Nucleus accumbens (tissue), 56 donors: Measurements from ENCODE around the gene PPHLN1.
"Not testable (repeated sequence)": the region's sequence is repeated elsewhere in the genome, so short reads cannot be mapped to it uniquely, and the experiment has no call there.

Source experiments
- DNase-seq, 56 donors: peaks; one replicate each; lab custom pipeline; 2025; lab: John Stamatoyannopoulos, UW

Gene PPHLN1

DNA sequence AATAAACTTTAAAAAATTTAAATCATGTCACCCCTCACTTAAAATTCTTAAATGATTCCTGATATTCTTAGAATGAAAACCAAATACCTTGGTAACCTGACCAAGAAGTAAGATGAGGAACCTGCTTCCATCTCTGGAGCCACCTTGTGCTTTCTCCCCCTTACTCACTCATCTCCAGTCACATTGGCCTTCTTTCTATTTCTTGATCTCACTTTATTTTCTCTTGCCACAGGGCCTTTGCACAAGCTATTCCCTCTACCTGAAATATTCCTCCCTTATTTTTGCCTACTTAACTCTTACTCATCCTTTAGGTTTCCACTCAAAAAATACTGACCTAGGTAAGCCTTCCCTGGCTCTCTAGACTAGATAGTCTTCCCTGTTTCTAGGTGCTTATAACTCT lies 5.2 kb upstream of the PPHLN1 start:
- no peak for DNase-seq

DNA sequence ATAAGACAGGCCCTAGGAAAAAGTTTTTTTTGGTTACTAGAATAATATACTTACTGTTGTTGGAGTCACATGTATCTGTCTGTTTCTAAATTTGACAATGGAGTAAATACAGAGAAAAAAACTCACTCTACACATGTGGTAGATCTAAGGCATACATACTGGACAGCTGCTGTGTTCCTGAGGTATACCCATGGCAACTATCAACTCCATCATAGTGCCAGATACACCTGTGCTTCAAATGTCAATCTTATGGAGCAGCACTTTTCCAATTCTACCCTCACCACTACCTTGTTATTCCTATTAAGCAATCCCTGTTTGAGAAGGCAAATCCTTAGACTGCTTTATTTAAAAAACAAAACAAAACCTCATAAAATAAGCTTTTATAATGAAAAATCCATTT lies 3.4 kb upstream of the PPHLN1 start:
- DNase-seq, result no peak

DNA sequence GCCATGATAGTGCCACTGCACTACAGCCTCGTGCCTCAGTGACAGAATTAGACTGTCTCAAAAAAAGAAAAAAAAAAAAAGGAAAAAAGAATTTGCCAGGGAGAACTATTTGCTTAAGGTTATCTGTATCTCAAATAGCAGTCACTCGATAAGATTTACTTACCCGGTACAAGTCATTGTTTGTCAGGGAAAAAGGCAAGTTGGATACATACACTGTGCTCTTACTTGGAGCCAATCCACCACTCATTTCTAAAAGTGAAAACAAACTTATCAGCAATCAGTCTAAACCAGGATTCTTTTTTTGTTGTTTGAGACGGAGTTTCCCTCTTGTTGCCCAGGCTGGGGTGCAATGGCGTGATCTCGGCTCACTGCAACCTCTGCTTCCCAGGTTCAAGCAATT lies 2.1 kb upstream of the PPHLN1 start:
- no peak for DNase-seq

DNA sequence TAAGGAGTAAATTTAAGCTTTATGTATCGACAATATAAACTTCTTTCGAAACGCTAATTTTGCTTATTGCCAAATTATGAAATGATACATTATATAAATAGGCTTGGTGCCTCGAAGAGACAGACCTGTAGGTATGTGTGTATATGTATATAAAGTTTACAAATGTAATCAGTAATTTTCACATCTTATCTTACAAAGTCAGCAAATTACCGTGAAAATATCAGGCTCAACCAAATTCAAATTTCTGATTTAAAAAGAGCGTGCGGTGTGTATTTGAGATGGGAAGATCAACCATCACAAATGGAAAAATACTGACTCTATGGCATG lies 678 bp upstream of the PPHLN1 start:
- no peak for DNase-seq

DNA sequence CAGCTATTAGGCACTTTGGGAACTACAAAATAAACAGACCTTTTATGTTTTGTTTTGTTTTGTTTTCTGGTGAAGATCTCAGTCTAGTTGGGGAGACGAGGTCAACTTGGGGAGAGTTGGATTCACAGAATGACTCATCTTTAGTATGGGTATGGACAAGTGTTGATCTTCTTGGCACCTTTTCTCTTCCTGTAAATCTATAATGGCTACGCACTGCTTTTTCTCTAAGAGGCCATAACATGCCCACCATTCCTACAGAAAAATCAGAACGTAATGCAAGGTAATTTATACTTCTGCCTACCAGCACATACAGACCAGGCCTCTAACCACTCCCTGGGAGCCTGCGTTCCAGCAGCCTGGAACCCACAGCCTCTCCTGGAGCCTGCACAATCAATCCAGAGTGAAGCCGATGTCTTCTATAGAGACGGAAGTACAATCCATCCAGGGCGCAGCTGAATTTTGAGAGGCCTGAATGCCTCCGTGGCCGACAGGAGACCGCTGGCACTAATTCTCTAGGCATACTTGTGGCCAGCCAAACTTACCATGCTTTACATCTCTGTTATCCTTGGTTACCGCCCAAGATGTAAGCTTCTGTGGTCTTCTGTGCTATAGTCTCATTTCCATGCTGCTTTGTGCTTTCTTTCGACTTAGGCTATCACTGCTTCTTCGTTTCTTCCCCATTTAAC lies 717 bp downstream of the PPHLN1 start:
- DNase-seq, result peak in 12 of 56 donors; percentile 1 to 34 (median 4)

DNA sequence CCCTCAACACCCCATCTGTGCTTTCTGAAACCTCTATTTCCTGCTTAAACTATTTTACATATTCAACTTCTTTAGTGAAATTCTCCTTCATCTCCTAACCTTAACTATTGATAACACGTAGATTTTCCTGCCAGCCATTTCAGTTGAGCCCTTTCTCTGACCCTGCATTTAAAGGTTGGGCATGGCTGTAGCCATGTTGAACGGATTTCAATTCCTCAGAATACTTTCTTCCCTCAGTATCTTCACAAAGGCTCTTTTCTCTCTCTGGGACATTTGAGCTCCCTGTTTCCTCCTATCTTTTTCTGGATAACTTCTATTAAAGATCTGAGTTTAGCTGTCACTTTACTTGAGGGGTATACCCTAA lies 1.2 kb downstream of the PPHLN1 start:
- no peak for DNase-seq

DNA sequence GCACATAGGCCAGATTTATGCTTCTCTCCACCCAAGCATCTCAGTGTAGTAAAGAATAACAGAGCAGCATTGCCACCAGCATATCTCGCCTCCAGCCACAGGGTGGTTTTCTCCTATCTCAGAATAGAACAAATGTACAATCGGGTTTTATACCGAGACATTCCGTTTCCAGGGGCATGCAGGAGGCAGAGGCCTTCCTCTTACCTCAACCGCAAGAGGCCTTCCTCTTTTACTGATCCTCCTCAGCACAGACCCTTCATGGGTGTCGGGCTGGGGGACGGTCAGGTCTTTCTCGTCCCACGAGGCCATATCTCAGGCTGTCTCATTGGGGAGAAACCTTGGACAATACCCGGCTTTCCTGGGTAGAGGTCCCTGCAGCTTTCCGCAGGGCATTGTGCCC lies 4.1 kb downstream of the PPHLN1 start:
- DNase-seq, result not testable (repeated sequence)

DNA sequence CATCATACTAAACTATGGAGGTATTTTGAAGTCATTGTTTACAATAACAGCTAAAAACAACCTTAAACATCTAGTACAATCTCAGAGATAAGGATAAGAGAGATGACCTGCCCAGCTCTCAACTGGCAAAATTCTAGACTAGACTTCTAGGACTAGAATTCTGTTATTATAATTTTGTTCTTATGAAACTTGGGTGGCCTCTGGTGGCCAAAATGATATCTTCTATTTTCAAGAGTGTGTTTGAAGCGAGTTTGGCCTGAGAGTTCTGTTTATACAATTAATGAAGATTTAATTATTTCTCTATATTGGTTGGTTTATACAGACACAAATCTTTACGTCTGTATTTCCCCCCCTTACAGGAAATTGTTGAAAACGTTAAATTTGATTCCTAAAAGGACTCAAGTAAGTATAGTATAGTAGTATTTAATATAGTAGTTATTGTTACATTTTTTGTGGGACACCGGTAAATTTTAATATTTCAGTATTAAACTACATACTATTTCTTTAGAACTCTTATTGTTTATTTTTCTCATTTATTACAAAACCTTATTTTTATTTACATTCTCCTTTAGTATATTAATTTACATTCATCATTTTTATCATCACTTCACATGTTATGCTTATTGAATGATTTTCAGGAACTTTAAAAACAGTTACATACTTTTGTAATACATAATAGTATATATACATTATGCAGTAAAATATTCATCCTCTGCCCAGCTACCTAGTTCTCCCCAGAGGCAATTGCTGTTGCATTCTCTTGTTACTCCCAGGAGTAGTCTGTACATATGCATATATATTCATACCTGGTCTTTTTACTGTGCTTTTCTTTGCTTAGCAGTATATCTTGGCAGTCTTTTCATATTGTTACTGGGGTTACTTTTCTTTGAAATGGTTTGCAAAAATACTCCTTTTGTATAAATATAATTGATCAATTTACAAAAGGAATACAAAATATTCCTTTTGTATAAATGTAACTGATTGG lies 6.6 kb downstream of the PPHLN1 start:
- DNase-seq, result peak in 6 of 56 donors; percentile 1 to 43 (median 6)

DNA sequence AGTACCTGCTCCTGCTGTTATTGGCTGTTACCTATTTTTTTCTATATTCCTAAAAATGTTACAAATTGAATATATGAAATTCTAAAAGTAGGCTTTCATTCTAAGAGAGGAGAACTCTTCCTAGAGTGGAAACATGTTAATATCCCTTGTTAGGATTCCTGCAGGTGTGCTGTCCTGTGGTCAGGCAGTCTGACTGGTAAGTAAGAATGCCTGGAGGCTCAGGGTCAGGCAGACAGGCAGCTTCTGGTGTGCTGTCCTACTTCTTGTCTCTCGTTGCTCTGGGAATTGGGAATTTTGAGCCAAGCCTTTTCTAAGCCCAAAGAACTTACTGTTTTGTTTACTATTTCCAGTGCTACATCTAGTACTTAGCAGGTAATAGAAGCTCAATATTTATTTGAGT lies 10.3 kb downstream of the PPHLN1 start:
- DNase-seq, result no peak

DNA sequence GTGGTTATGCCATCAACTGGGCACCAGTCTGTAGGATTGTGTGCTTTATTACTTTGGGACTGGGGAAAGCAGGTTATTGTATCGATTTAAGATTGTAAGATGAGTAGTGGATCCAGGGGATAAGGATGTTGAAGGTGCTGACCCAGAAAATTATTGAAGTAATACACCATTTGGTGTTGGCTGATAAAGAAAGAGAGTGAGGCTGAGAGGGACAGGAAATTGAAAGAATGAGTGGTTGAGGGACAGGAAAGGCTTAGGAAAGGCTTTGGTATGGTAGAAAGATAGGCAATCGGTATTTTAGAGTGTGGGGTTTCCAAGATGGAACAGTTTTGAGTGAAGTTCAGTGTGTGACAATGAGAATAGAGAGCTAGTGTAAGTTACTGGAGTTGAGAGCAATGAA lies 12.3 kb downstream of the PPHLN1 start:
- DNase-seq, result no peak

DNA sequence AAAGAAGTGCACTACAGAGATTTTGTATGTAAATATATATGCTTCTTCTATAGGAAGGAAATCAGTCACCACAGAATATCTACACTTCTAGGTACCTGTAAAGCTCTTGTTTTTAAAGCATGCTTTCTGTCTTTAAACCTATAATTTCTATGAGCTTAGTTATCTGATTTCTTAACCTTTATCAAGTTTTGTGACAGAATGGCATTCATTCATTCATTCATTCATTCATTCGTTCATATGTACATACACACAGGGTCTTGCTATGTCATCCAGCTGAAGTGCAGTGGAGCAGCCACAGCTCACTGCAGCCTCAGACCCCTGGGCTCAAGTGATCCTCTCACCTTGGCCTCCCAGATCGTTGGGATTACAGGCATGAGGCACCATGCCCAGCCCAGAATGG lies 16.1 kb downstream of the PPHLN1 start:
- DNase-seq, result no peak

DNA sequence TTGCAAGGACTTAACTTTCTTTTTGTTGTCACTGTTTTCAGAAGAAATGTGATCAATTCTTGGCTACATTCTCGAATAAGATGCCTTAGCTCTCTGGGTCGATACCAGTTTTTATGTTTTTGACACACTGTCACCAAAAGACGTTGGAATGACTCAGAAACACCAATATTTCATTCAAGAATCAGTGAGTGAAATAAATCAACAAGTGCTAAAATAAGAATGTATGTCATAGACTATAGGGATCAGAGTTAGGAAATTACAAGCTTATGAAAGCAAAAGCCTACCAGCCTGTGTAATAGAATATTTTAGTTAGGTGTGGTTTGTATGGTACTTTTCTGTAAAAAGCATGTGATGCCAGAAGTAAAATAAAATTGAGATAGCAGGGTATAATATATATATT lies 17.8 kb downstream of the PPHLN1 start:
- DNase-seq, result no peak

DNA sequence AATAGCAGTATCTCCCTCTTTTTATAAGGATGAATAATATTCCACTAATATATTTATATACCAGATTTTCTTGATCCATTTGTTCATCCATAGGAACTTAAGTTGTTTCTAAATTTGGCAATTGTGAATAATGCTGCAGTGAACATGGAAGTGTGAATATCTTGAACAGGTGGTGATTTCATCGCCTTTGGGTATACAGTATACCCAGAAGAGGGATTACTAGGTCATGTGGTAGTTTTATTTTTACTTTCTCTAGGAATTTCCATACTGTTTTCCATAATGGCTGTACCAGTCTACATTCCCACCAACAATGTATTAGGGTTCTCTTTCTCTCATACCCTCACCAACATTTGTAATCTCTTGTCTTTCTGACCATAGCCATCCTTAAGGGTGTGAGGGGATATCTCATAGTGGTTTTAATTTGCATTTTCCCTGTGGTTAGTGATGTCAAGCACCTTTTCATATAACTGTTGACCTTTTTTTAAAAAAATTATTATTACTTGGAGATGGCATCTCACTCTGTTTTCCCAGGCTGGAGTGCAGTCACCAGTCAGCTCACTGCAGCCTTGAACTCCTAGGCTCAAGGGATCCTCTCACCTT lies 20.5 kb downstream of the PPHLN1 start:
- DNase-seq, result no peak

DNA sequence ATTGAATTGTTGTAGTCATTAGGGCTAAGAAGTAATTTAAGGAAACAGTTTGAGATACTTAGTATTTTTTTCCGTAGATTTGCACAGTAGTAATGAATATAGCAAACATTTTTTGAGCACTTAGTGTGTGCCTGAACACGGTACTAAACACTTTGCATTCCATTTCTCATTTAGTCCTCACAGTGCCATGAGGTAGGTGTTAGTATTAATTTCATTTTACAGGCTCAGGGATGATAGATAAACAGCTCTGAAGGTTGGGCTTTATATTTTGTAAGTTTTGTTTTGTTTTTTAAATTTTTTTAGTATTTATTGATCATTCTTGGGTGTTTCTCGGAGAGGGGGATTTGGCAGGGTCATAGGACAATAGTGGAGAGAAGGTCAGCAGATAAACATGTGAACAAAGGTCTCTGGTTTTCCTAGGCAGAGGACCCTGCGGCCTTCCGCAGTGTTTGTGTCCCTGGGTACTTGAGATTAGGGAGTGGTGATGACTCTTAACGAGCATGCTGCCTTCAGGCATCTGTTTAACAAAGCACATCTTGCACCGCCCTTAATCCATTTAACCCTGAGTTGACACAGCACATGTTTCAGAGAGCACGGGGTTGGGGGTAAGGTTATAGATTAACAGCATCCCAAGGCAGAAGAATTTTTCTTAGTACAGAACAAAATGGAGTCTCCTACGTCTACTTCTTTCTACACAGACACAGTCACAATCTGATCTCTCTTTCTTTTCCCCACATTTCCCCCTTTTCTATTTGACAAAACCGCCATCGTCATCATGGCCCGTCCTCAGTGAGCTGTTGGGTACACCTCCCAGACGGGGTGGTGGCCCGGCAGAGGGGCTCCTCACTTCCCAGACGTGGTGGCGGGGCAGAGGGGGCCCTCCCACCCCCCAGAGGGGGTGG lies 23.4 kb downstream of the PPHLN1 start:
- not testable (repeated sequence) for DNase-seq

DNA sequence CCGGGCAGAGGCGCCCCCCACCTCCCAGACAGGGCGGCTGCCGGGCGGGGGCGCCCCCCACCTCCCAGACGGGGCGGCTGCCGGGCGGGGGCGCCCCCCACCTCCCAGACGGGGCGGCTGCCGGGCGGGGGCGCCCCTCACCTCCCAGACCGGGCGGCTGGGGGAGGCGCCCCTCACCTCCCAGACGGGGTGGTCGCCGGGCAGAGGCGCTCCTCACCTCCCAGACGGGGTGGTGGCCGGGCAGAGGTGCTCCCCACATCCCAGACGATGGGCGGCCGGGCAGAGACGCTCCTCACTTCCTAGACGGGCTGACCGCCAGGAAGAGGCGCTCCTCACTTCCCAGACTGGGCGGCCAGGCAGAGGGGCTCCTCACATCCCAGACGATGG lies 24.0 kb downstream of the PPHLN1 start:
- DNase-seq, result not testable (repeated sequence)

DNA sequence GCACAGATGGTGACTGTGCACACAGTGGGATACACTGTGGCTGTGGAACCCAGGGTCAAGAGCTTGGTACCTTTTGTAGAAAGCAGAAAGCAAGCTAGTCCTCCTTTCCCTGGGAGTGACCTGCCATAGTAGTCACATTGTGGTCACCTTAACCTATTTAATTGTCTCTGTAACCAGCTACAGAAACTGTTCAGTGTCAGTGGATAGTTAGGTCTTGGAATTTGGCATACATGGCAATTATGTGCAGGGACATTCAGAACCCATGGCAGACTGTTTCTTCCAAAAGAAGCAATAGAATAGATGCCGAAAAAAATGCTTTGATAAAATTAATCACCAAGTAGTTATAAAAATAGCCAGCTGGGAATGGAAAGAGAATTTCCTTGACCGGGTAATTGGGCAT lies 30.4 kb downstream of the PPHLN1 start:
- no peak for DNase-seq

DNA sequence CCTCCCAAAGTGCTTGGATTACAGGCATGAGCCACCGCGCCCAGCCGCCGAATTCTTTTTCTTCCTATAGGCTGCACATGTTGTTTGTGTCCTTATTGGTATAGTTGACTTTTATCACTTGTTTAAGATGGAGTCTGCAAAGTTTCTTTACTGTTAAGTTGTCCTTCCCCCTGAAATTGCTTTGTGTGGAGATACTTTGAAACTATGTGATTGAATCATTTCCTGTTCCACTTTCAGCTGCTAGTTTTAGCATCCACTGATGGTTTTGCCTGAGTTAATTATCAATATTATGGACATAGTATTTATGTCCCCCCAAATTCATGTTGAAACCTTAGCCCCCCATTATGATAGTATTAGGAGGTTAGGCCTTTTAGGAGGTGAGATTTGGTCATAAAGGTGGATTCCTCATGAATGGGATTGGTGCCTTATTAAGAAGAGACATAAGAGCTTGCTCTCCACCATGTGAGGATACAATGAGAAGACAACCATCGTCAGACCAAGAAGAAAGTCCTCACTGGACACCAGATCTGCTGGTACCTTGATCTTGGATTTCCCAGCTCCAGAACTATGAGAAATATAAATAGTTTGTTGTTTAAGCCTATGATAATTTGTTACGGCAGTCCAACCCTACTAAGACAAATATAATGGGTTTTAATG lies 34.9 kb downstream of the PPHLN1 start:
- no peak for DNase-seq

DNA sequence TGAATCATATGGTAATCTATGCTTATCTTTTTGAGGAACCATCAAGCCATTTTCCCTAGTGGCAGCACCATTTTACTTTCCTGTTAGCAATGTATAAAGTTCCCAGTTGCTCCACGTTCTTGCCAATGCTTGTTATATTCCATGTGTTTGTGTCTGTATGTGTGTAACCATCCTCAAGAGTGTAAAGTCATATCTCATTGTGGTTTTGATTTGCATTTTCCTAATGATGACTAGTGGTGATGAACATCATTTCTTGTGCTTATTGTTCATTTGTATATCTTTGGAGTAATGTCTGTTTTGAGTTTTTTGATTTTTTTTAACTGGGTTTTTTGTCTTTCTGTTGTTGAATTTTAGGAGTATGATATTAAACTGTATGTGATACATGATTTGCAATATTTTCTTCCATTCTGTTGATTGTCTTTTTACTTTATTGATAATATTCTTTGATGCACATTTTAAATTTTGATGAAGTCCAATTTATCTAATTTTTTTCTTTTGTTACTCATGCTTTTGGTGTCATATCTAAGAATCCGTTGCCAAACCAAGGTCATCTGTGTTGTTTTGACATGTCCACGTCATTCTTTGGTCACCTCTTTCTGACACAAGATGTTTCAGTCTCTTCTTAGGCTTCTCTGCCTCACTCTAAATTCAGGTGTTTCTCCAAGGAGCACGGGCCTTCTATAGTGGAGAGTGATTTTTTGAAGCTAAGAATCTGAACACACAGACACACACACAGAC lies 36.1 kb downstream of the PPHLN1 start:
- DNase-seq, result no peak

DNA sequence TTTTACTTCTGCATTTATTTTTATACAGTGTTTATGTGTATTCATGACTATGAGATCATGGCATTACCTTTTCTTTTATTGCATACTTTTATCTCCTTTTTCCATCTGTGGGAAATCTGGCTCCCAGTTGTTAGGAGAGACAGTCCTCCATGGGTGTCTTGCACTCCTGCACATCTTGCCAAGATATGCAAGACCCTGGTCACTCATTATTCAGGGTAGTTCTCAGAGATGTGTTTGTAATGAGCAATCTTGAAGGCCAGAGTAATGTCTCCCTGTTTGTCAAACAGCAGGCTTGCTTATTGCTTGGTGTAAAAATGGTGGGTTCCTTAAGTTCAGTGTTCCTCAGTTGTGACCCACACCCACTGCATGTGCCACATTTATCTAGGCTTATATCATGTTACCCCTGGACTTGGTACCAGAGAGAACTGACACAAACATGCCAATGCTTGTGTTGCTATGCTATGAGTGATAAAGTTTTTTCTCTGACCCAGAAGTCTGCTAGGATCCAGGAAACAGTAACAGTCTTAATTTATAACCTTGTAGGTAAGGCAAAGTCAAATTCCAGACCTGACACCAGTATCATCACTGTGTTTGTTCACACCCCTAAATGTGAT lies 36.8 kb downstream of the PPHLN1 start:
- DNase-seq, result no peak
